ENCODE data around the gene TRAM2.

Gene TRAM2

GRCh38 chr6:52531834-52532233 is 45.0 kb downstream of the TRAM2 start:
- no peak for DNase-seq (ENCODE audit: low read depth in 4 of 4, low spot score in 1 of 4)

GRCh38 chr6:52531396-52531795 is 45.5 kb downstream of the TRAM2 start:
- DNase-seq (ENCODE audit: low read depth in 4 of 4, low spot score in 1 of 4), result no peak

- DNase-seq (ENCODE audit: low read depth in 4 of 4, low spot score in 1 of 4), result no peak
These were observed 46.5 kb downstream of the TRAM2 start for GRCh38 chr6:52530351-52530750.

- DNase-seq (ENCODE audit: low read depth in 4 of 4, low spot score in 1 of 4), result no peak
These were observed 47.5 kb downstream of the TRAM2 start for GRCh38 chr6:52529311-52529710.

- DNase-seq (ENCODE audit: low read depth in 4 of 4, low spot score in 1 of 4), result no peak
These were observed 49.4 kb downstream of the TRAM2 start for GRCh38 chr6:52527436-52527835.

GRCh38 chr6:52526634-52527033 is 50.2 kb downstream of the TRAM2 start:
- no peak for DNase-seq (ENCODE audit: low read depth in 4 of 4, low spot score in 1 of 4)

- DNase-seq (ENCODE audit: low read depth in 4 of 4, low spot score in 1 of 4), result no peak
These were observed 51.9 kb downstream of the TRAM2 start for GRCh38 chr6:52524918-52525317.

GRCh38 chr6:52523378-52524142 is 53.3 kb downstream of the TRAM2 start:
- DNase-seq (ENCODE audit: low read depth in 4 of 4, low spot score in 1 of 4), result no peak

GRCh38 chr6:52522655-52523054 is 54.2 kb downstream of the TRAM2 start:
- no peak for DNase-seq (ENCODE audit: low read depth in 4 of 4, low spot score in 1 of 4)

GRCh38 chr6:52522151-52522626 is 54.7 kb downstream of the TRAM2 start:
- DNase-seq (ENCODE audit: low read depth in 4 of 4, low spot score in 1 of 4), result no peak

- DNase-seq (ENCODE audit: low read depth in 4 of 4, low spot score in 1 of 4), result no peak
These were observed 57.2 kb downstream of the TRAM2 start for GRCh38 chr6:52519618-52520017.

- no peak for DNase-seq (ENCODE audit: low read depth in 4 of 4, low spot score in 1 of 4)
These were observed 58.4 kb downstream of the TRAM2 start for GRCh38 chr6:52518279-52518945.

GRCh38 chr6:52517502-52518278 is 59.2 kb downstream of the TRAM2 start:
- peak in 2 of 4 experiments; percentile 16 to 37 for DNase-seq (ENCODE audit: low read depth in 4 of 4, low spot score in 1 of 4)

- DNase-seq (ENCODE audit: low read depth in 4 of 4, low spot score in 1 of 4), result no peak
These were observed 59.9 kb downstream of the TRAM2 start for GRCh38 chr6:52516943-52517342.

GRCh38 chr6:52516269-52516668 is 60.6 kb downstream of the TRAM2 start:
- no peak for DNase-seq (ENCODE audit: low read depth in 4 of 4, low spot score in 1 of 4)

- DNase-seq (ENCODE audit: low read depth in 4 of 4, low spot score in 1 of 4), result no peak
These were observed 61.5 kb downstream of the TRAM2 start for GRCh38 chr6:52515219-52515960.

GRCh38 chr6:52514514-52514913 is 62.3 kb downstream of the TRAM2 start:
- DNase-seq (ENCODE audit: low read depth in 4 of 4, low spot score in 1 of 4), result no peak

GRCh38 chr6:52513896-52514295 is 63.0 kb downstream of the TRAM2 start:
- no peak for DNase-seq (ENCODE audit: low read depth in 4 of 4, low spot score in 1 of 4)

GRCh38 chr6:52513464-52513863 is 63.4 kb downstream of the TRAM2 start:
- DNase-seq (ENCODE audit: low read depth in 4 of 4, low spot score in 1 of 4), result no peak

- DNase-seq (ENCODE audit: low read depth in 4 of 4, low spot score in 1 of 4), result no peak
These were observed 64.7 kb downstream of the TRAM2 start for GRCh38 chr6:52512199-52512598.

GRCh38 chr6:52511572-52512151 is 65.2 kb downstream of the TRAM2 start:
- DNase-seq (ENCODE audit: low read depth in 4 of 4, low spot score in 1 of 4), result no peak
